Measurements from ENCODE around the gene PDE4A. TPM values are rescaled to one million over a fixed set of nuclear protein-coding genes. Genes with fewer than 3 reads are reported as not detected.
A peak's percentile ranks its signal among the peaks of the same experiment; 100 is the strongest.

PDE4A gene
- total RNA-seq, 1 donor from 2014 or later, result 1.8 TPM

DNA sequence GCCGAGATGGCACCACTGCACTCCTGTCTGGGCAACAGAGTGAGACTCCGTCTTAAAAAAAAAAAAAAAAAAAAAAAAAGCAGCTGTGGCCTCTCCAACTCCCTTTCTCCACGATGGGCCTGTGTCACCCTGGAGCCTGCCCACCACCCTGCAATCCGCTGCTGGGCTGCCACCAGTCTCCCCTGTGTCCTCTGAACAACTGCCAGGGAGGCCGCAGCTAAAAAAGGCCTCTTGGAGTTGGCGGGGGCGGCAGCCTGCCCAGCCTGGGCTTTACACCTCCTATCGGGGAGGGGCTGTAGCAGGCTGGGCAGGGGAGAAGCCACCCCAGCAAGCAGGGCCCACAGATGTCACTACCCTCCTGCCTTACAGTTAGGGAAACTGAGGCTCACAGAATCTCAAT is 20.5 kb upstream of the PDE4A start:
- H3K4me3 ChIP-seq (ENCODE audit: low read depth, low read length), result no peak overlapping the region
- no peak for DNase-seq (ENCODE audit: low read depth)
- H3K27me3 ChIP-seq (ENCODE audit: control insufficient read depth, insufficient read depth, low read length), result peaks cover 7% of the 10 kb centered on the region
- H3K36me3 ChIP-seq (ENCODE audit: control insufficient read depth, insufficient read depth, low read length), result peaks cover 1% of the 10 kb centered on the region
- no peak for TF ChIP-seq CTCF (IDR thresholded peaks at IDR 0.05; ENCODE audit: insufficient read depth, low read length, poor library complexity, severe bottlenecking)

- no peak for DNase-seq (ENCODE audit: low read depth)
- Histone ChIP-seq H3K4me3 (ENCODE audit: low read depth, low read length) (peak overlapping the region; percentile 100), H3K27me3 (ENCODE audit: control insufficient read depth, insufficient read depth, low read length) (peaks cover 20% of the 10 kb centered on the region), H3K36me3 (ENCODE audit: control insufficient read depth, insufficient read depth, low read length) (peaks cover 1% of the 10 kb centered on the region)
- TF ChIP-seq CTCF (IDR thresholded peaks at IDR 0.05; ENCODE audit: insufficient read depth, low read length, poor library complexity, severe bottlenecking), result no peak
Measured at GRCh38 chr19:10402441-10403038, 17.8 kb upstream of the PDE4A start.

GRCh38 chr19:10403137-10404021 is 17.0 kb upstream of the PDE4A start, which contains the start of gene CDC37:
Gene CDC37 (minus strand): TSS chr19:10403542. CDS start chr19:10403479, 63 bp downstream.
- DNase-seq (ENCODE audit: low read depth), result peak; percentile 79
- no peak for TF ChIP-seq CTCF (IDR thresholded peaks at IDR 0.05; ENCODE audit: insufficient read depth, low read length, poor library complexity, severe bottlenecking)
- Histone ChIP-seq H3K36me3 (ENCODE audit: control insufficient read depth, insufficient read depth, low read length) (peaks cover 1% of the 10 kb centered on the region), H3K27me3 (ENCODE audit: control insufficient read depth, insufficient read depth, low read length) (peaks cover 20% of the 10 kb centered on the region), H3K4me3 (ENCODE audit: low read depth, low read length) (peak within 1 kb of the TSS; percentile 100)

- no peak for TF ChIP-seq CTCF (IDR thresholded peaks at IDR 0.05; ENCODE audit: insufficient read depth, low read length, poor library complexity, severe bottlenecking)
- peaks cover 23% of the 10 kb centered on the region for H3K27me3 ChIP-seq (ENCODE audit: control insufficient read depth, insufficient read depth, low read length)
- H3K4me3 ChIP-seq (ENCODE audit: low read depth, low read length), result peak overlapping the region; percentile 100
- H3K36me3 ChIP-seq (ENCODE audit: control insufficient read depth, insufficient read depth, low read length), result no peaks in the 10 kb centered on the region
- no peak for DNase-seq (ENCODE audit: low read depth)
Measured at GRCh38 chr19:10404888-10405820, 15.2 kb upstream of the PDE4A start.

- Histone ChIP-seq H3K27me3 (ENCODE audit: control insufficient read depth, insufficient read depth, low read length) (peaks cover 23% of the 10 kb centered on the region), H3K36me3 (ENCODE audit: control insufficient read depth, insufficient read depth, low read length) (no peaks in the 10 kb centered on the region), H3K4me3 (ENCODE audit: low read depth, low read length) (no peak overlapping the region)
- DNase-seq (ENCODE audit: low read depth), result no peak
- TF ChIP-seq CTCF (IDR thresholded peaks at IDR 0.05; ENCODE audit: insufficient read depth, low read length, poor library complexity, severe bottlenecking), result no peak
Measured at GRCh38 chr19:10406191-10406590, 14.1 kb upstream of the PDE4A start.
